Measurements from ENCODE around the gene GALNT15.

- TF ChIP-seq CTCF (conservative IDR thresholded peaks at IDR 0.05) (no peak), ZFX (IDR thresholded peaks at IDR 0.05) (no peak)
Observed at GRCh38 chr3:16260046-16260445, 85.6 kb downstream of the GALNT15 start.
